Measurements from ENCODE around the gene IMP4. TPM values are rescaled to one million over a fixed set of nuclear protein-coding genes. Genes with fewer than 3 reads are reported as not detected.

IMP4 gene
- total RNA-seq, 1 experiment from 2014 or later = 120 TPM

- H3K36me3 ChIP-seq (ENCODE audit: control insufficient read depth, insufficient read depth, low read length) = peaks cover 4% of the 10 kb centered on the region
- Mint-ChIP-seq H3K27ac (ENCODE audit: unreplicated experiment) (no peak overlapping the region), H3K4me1 (ENCODE audit: low read depth, unreplicated experiment) (peaks cover 3% of the 10 kb centered on the region), H3K4me3 (ENCODE audit: unreplicated experiment) (peak overlapping the region; percentile 24), H3K27me3 (ENCODE audit: insufficient read depth, unreplicated experiment) (no peaks in the 10 kb centered on the region), H3K36me3 (ENCODE audit: insufficient read depth, unreplicated experiment) (peaks cover 69% of the 10 kb centered on the region), H3K9me3 (ENCODE audit: unreplicated experiment) (no peaks in the 10 kb centered on the region)
- ChIA-PET POLR2A (no interaction called here), CTCF (no interaction called here)
- intact Hi-C loops (cut with micrococcal nuclease; ENCODE audit: unreplicated experiment) = no loop called here
- no peak overlapping the region for H3K4me3 ChIP-seq (ENCODE audit: low read depth, low read length)
- H3K9me3 ChIP-seq = no peaks in the 10 kb centered on the region
- no peaks in the 10 kb centered on the region for H3K27me3 ChIP-seq (replicated peaks; ENCODE audit: control insufficient read depth, insufficient read depth, low read length)
- no peak for DNase-seq
- BruUV-seq (replicated peaks) = no TSS peak
- no peak for TF ChIP-seq CTCF (IDR thresholded peaks at IDR 0.05; ENCODE audit: insufficient read depth in 1 of 2, low read depth in 1 of 2, low read length in 1 of 2, severe bottlenecking in 1 of 2, unreplicated experiment in 1 of 2)
- H3K4me1 ChIP-seq = peaks cover 3% of the 10 kb centered on the region
These were observed 3.5 kb downstream of the IMP4 start for GRCh38 chr2:130346041-130346740.

- Histone ChIP-seq H3K27me3 (replicated peaks; ENCODE audit: control insufficient read depth, insufficient read depth, low read length) (no peaks in the 10 kb centered on the region), H3K36me3 (ENCODE audit: control insufficient read depth, insufficient read depth, low read length) (peaks cover 4% of the 10 kb centered on the region), H3K4me1 (no peaks in the 10 kb centered on the region; the same call in 1 of the 2 replicates), H3K4me3 (ENCODE audit: low read depth, low read length) (no peak overlapping the region), H3K9me3 (no peaks in the 10 kb centered on the region)
- H3K4me1 Mint-ChIP-seq (ENCODE audit: low read depth, unreplicated experiment) = no peaks in the 10 kb centered on the region
- H3K4me3 Mint-ChIP-seq (ENCODE audit: unreplicated experiment) = no peak overlapping the region
- TF ChIP-seq CTCF (IDR thresholded peaks at IDR 0.05; ENCODE audit: insufficient read depth in 1 of 2, low read depth in 1 of 2, low read length in 1 of 2, severe bottlenecking in 1 of 2, unreplicated experiment in 1 of 2) = no peak
- ChIA-PET POLR2A (no interaction called here), CTCF (no interaction called here)
- intact Hi-C loops (cut with micrococcal nuclease; ENCODE audit: unreplicated experiment) = no loop called here
- H3K9me3 Mint-ChIP-seq (ENCODE audit: unreplicated experiment) = no peaks in the 10 kb centered on the region
- H3K27ac Mint-ChIP-seq (ENCODE audit: unreplicated experiment) = no peak overlapping the region
- no peak for DNase-seq
- no TSS peak for BruUV-seq (replicated peaks)
- no peaks in the 10 kb centered on the region for H3K27me3 Mint-ChIP-seq (ENCODE audit: insufficient read depth, unreplicated experiment)
- peaks cover 68% of the 10 kb centered on the region for H3K36me3 Mint-ChIP-seq (ENCODE audit: insufficient read depth, unreplicated experiment)
These were observed 4.0 kb downstream of the IMP4 start for GRCh38 chr2:130346741-130347066.

- TF ChIP-seq CTCF (IDR thresholded peaks at IDR 0.05; ENCODE audit: insufficient read depth in 1 of 2, low read depth in 1 of 2, low read length in 1 of 2, severe bottlenecking in 1 of 2, unreplicated experiment in 1 of 2) = no peak
- Histone ChIP-seq H3K27me3 (replicated peaks; ENCODE audit: control insufficient read depth, insufficient read depth, low read length) (no peaks in the 10 kb centered on the region), H3K9me3 (no peaks in the 10 kb centered on the region), H3K4me3 (ENCODE audit: low read depth, low read length) (no peak overlapping the region), H3K4me1 (no peaks in the 10 kb centered on the region; the same call in 1 of the 2 replicates), H3K36me3 (ENCODE audit: control insufficient read depth, insufficient read depth, low read length) (peaks cover 4% of the 10 kb centered on the region)
- Mint-ChIP-seq H3K9me3 (ENCODE audit: unreplicated experiment) (no peaks in the 10 kb centered on the region), H3K27me3 (ENCODE audit: insufficient read depth, unreplicated experiment) (no peaks in the 10 kb centered on the region), H3K27ac (ENCODE audit: unreplicated experiment) (no peak overlapping the region), H3K36me3 (ENCODE audit: insufficient read depth, unreplicated experiment) (peaks cover 64% of the 10 kb centered on the region), H3K4me3 (ENCODE audit: unreplicated experiment) (no peak overlapping the region), H3K4me1 (ENCODE audit: low read depth, unreplicated experiment) (no peaks in the 10 kb centered on the region)
- no TSS peak for BruUV-seq (replicated peaks)
- no peak for DNase-seq
- ChIA-PET CTCF (no interaction called here), POLR2A (no interaction called here)
- intact Hi-C loops (cut with micrococcal nuclease; ENCODE audit: unreplicated experiment) = no loop called here
These were observed 4.7 kb downstream of the IMP4 start for GRCh38 chr2:130347220-130347925.
